GM19238 (cell line): ENCODE data around the gene CD300LD.
"Not testable (repeated sequence)": the region's sequence is repeated elsewhere in the genome, so short reads cannot be mapped to it uniquely, and the experiment has no call there.

Experiments used
- DNase-seq: peaks from one replicate; pipeline ENCODE4 v3.0.0; 2011; ENCODE audit warnings: low spot score; ENCODE audit not compliant: insufficient read length

CD300LD gene

DNA sequence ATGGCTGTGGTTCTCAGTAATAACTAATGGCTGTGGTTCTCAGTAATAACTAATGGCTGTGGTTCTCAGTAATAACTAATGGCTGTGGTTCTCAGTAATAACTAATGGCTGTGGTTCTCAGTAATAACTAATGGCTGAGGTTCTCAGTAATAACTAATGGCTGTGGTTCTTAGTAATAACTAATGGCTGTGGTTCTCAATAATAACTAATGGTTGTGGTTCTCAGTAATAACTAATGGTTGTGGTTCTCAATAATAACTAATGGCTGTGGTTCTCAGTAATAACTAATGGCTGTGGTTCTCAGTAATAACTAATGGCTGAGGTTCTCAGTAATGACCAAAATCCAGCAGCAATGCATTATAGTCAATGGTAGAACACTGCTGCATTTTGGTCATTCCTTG is 18.4 kb downstream of the CD300LD start:
- not testable (repeated sequence) for DNase-seq

DNA sequence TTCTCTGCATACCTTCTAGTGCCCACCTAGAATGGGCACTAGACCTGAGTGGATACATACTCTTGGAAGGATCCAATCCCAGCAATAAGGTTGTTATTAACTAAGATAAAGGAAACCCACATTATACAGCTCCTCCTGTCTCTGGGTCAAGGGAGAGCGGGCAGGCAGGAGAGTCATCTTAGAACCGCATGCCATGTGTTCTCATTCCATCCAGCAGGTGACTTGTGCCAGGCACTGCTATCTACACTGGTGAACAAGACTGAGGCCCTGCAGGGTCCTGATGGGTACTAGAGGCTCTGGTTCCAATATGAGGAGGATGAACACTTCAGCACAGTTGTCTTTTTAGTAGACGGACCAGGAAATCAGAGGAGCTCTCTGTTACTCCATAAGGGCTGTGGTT is 18.9 kb downstream of the CD300LD start:
- DNase-seq: no peak

DNA sequence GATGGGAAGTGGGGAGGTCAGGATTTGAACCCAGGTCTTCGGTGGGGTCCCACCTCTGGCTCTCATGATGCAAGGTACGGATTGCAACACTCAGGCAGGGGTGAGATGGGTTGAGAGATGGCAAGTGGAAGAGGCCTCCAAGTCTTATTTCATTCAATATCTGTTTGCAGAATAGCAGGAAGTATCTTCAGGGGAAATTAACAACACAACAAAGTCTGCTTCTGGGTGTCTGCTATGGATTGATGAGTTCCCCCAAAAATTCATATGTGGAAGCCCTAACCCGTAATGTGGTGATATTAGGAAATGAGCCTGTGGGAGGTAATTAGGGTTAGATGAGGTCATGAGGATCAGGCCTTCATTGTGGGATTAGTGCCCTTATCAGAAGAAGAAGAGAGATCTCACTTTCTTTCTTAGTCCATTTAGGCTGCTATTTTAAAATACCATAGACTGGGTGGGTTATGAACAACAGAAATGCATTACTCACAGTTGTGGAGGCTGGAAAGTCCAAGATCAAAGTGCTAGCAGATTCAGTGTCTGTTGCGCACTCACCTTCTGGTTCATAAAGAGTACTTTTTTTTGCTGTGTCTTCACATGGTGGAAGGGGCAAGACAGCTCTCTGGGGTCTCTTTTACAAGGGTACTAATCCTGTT is 20.3 kb downstream of the CD300LD start:
- no peak for DNase-seq

DNA sequence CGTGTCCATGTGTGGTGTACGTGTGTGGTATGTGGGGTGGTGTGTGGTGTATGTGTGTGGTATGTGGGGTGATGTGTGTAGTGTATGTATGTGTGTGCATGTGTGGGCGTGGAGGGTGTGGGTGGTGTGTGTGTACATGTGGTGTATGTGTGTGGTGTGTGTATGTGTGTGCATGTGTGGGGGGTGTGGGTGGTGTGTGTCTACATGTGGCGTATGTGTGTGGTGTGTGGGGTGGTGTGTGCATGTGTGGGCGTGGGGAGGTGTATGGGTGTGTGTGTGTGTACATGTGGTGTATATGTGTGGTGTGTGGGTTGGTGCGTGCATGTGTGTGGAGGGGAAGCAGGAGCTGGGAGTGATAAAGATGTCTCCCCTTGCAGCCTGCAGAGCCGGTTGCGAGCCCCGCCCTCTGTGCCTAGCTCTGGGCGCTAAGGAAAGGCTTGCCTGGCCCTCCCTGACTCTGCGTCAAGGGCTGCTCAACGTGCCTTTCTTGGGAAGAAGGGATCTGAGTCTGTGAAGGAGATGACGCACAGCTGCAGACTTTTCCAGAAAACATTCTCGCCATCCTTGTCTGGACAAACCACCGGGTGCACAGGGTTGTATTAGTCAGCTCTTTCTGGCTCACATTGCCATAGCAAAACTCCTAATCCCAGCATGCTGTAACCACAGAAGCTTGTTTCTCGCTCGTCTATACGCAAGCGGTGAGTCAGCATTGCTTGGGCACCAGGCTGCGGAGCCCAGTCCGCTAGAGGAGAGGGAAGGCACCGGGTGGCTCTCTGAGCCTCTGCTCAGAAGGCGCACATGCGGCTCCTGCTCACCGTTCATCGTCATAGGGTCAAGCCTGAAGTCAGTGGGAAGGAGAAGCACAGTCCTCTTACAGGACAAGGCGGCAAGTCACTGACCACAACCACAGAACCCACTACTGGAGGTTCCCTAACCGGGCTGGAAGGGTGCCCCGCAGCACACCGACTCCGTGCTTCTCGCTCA is 22.8 kb downstream of the CD300LD start:
- DNase-seq: no peak

DNA sequence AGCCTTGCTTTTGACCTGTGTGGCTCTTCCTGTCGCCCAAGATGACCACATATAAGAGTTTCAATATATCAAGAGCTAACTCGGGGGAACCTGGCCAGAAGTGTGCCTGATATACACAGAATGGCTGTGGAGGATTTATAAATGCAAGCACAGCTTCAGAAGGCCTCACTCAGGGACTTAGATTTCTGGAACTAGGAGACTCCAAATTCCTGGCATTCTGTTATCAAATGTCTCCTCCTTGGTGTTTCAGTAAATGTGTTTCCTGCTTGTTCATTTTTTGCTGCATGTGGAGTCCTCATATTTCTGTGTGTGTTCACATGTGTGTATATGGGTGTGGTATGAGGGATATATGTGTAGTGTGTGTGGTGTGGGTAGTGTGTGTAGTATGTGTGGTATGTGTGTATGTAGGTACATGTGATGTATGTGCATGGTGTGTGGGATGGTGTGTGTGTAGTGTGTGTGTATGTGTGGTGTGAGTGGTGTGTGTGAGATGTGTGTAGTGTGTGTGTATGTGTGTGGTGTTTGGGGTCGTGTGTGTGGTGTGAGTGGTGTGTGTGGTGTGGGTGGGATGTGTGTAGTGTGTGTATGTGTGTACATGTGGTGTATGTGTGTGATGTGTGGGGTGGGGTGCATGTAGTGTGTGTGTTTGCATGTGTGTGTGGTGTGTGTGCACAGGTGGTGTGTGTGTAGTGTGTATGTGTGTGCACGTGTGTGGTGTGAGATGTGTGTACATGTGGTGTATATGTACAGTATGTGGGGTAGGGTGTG is 23.8 kb downstream of the CD300LD start:
- DNase-seq: no peak

DNA sequence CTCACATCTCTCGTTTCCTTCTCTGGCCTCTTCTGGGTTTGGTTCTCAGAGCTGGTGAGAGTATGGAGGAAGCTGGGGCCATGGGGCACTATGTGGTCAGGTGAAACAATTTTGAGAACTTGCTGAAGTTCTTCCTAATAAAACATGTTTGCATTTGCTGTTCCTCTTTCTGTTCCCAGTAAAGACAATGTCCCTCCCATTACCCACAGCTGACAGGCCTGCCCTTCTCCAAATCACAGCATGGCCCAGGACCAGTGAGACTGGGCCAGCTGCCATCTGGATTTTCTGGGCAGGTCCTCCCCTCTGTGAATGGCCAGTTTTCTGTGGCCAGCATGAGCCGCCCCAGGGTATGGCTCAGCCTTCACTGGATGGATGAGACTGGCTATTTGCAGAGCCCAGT is 24.7 kb downstream of the CD300LD start, which contains the start of gene CD300H:
Gene CD300H, minus strand, starts transcription at position 113 of the 400 bp plus-strand sequence.
- no peak for DNase-seq

DNA sequence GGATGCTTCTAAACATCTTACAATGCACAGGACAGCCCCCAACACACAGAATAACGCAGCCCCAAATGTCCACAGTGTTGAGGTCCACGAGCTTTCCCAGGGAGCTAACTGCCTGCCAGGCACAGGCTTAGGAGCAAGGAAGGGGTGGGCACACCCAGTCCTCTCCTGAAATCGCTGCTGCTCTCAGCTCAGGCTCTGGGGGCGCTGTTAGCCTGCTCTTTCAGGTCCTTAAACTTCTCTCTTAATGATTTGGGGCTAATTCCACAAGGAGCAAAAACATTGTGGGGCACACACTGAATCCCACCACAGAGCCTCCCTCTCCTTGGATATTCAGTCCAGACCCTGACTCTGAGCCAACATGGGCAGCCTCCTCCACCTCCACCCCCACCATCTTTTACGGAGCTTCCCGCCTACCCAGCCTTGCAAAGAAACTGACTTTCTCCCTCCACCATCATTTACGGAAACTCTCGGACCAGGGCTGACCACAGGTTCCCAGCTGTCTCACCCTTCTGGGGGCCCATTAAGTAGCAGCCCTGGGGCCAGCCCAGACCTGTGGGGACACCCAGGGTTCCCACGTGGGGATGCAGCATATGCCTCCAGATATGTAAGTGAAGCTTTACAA is 25.8 kb downstream of the CD300LD start:
- no peak for DNase-seq

DNA sequence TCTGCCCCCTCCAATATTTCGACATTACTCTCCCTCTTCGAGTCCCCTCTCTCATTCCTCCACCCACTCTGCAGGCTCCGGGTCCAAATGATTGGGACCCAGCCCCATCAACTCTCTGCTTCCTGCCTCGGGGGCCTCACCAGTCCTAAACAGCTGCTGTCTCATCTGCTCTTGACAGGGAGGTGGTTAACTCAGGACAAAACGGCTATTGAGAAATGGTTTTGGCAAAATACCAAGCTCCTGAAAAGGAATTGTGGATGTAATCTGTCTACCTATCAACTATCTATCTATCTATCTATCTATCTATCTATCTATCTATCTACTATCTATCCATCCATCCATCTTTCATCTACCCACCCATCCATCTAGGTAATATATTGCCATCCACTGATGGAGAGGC is 27.0 kb downstream of the CD300LD start:
- no peak for DNase-seq

DNA sequence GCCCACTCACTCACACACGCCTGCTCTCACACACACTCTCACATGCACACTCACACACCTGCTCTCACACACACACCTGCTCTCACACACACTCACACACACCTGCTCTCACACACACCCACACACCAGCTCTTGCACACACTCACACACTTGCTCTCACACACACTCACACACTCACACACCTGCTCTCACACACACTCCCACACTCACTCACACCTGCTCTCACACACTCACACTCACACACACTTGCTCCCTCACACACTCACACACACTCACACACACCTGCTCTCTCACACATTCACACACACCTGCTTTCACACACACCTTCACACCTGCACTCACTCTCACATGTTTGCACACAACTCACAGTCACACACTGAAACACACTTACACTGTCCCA is 28.7 kb downstream of the CD300LD start:
- DNase-seq: no peak

DNA sequence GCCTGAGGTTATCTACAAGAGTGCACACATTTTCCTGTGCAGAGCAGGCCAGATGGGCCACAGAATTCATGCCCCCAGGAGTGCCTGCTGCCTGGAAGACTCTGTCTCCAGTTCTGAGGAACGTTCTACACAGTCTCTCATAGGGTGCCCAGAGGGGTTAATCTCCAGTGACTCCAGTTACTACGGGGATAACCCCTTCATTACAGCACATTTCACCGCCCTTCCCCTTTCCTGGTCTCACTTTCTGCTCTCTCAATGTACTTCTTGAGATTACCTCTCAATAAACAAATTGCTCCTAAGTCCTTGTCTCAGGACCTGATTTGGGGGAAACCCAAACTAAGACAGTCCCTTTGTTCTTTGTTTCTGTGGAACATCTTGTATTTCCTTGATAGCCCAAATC is 30.5 kb downstream of the CD300LD start:
- DNase-seq: no peak

DNA sequence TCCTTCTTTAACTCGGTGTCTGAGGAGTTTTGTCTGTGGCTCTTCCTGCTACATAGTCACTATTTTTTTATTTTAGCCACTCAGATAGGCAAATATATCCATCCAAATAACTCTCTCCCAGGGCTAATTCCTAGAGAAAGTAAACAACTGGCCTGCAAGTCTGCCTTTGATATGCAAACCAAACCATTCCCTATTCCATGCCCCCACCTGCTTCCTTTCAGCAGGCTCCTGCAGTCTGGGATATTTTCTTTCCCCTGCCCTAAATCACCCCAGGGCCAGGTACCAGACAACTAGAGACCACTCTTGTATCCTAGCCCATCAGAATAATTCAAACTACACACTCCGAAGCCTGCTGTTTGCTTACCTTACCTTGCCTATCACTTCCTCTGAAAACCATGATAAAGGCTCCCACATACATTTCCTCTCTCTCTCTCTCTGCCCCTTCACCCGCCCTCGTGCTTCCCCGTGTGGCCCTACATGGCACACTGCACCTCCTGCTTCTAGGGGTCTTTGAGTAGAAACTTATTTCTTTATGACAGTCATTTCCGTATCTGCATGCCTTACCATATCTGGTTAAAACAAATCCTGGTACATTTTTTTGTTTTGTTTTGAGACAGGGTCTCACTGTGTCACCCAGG is 33.1 kb downstream of the CD300LD start:
- DNase-seq: no peak

DNA sequence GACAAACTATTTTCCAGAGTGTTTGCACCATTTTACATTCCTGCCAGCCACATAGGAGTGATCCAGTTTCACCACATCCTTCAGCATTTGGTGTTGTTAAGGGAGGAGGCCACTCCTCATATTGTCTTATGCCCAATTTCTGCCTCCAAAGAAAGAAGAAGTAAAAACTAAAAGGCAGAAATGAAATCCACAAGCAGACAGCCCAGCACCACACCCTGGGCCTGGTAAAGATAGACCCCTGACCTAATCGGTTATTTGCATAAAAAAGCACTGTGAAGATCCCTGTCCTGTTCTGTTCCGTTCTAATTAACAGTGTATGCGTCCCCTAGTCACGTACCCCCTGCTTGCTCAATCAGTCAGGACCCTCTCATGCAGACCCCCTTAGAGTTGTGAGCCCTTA is 33.7 kb downstream of the CD300LD start:
- not testable (repeated sequence) for DNase-seq

DNA sequence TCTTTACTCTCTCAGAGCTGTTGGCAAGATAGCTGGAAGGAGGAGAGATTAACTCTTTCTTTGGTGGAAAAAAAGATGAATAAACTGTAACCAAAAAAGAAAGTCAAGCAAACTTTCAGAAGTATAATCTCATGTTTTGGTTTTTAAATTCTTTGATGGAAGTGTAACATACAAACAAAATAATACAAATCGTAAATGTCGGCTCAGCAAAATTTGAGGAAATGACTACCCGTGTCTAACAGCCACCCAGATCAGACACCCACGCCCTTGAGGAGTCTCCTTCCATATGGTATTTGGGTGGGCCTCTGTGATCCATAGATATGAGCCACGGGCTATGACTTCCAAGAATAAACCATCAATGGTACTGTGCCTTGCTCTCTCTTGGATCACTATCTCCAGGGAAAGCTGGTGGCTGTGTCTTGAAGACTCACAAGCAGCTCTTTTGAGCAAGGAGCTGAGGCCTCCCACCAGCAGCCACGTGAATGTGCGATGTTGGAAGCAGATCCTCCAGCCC is 36.6 kb downstream of the CD300LD start:
- no peak for DNase-seq

DNA sequence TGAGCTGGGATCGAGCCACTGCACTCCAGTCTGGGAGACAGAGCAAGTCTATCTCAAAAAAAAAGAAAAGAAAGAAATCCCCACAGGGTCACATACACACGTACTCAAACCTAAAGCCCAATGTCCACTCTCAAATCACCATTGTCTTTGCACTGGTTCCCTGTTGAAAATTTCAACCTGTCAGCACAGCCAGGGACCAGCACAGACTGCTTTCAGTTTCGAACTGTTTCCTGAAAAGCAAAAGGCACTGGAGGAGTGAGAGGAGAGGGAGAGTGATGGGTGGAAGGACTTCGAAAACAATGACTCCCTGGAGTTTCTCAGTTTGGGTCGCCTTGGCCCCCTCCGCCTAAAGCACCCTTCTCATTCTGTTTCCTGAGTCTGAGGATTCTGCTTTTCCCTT is 37.2 kb downstream of the CD300LD start:
- no peak for DNase-seq

DNA sequence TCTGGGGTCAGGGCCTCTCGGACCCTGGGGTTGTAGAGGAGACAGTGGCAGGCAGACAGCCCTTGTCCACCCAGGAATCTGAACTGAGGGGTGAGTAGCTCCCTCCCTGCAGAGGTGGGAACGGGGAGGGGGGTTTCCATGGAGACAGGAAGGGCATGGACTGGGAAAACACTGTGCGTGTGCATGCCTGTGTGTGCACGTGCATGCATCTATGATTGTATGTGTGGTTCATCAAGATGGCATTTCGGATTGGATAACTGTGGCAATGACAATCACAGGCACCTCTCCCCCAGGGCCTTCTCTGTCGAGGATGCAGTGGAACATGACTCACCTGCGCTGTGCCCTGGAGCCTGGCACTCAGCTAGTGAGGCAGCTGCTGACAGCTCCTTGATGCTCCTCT is 40.0 kb downstream of the CD300LD start:
- DNase-seq: no peak

DNA sequence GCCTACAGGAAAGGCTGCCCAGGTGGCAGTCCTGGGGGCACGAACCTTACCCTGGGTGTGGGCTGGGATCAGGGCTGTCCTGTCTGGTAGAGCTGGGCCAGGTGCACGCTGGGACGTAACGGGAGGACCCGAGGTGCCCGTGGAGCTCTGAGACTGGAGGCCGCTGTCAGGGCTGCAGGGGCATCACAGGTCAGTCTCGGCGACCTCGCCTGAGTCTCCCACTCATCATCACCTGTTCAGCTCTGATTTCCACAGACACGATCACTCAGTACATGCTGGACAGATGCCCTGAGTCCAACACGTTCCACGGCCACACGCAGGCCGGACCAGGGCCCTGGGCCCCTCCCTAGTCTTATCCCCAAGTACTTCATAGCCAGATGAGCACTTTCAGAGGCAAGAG is 41.5 kb downstream of the CD300LD start:
- DNase-seq: no peak

DNA sequence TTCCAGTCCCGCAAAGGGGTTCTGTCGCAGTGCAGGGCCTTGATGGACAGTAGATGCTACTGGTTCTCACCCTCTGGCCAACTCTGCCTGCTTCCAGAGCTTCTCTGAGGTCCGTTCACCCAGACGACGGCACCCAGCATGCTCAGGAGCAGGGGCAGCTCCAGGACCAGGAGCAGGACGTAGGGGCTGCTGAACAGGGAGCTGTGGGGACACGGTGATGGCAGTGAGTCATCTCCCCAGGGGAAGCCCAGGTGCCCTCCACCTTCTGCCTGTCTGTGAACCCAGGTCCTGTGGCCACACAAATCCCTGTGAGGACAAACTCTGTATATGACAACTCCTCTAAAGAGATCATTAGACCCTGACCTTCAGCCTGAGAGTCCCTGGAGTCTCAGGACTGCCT is 42.7 kb downstream of the CD300LD start:
- no peak for DNase-seq

DNA sequence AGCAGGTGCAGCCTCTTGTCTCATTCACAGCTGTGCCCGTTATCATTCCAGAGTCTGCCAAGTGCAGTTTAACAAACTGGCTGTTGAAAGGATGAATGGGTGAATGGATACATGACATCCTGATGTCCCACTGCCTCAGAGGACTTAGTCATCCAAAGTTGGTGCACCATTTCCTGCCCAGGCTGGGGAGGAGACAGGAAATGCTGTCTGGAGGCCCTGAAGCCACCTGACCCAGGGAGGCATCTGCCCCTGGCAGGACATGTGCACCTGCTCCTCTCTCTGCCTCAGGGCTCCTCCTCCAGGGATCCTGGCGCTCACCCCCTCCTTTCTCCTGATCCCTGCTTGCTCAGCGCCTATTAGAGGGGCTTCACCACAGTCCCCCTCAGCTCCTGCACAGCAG is 44.3 kb downstream of the CD300LD start:
- DNase-seq: no peak

DNA sequence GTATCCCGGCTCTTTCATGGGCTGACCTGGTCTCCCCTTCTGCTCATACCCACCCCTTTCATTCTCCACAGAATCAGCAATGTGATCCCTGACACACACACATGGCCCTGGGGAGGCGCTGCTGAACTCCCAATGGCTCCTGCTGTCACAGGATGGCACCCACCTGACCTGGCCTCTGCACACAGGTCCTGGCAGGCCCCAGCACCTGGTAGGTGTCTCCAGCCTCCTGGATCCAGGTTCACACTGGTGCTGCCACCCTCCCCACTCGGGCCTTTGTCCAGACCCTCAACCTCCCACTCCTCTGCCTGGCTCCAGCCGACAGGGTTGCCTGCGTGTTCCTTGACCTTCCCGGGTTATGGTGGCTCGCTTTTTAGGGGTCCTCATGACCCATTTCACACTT is 44.8 kb downstream of the CD300LD start:
- no peak for DNase-seq

DNA sequence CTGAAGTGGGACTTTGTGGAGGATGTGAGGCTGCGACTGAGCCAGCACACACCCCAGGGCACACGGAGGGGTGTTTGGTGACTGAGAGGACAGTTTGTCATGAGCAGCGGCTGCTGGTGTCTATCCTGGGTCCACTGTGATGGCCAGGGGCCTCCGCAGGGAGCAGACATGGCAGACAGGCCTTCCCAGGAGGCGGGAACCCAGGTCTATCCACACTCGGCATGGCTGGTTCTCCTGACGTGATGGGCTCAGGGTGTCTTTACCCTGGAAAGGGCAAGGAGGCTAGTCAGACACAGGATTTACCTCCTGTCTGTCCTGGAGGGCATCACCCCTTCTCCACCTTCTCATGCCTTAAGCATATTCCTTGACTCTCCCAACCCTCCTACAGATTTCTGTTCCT is 45.5 kb downstream of the CD300LD start:
- DNase-seq: no peak

DNA sequence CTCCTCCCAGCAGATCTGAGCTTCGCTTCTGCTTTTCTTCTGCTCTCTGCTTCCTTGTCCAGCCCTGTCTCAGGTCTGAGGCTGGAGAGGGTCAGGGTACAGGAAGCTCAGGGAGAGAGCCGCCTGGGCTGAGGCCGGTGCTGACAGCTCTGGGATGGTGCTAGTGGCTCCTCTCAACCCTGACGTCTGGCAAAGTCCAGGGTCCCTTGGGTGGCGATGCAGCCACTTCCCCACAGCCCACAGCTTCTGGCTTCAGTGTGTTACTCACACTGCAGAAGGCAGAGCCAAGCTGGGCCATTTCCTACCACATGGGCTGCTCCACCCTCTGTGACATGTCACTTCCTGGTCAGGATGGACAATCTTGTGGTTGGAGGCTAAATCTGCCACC is 46.2 kb downstream of the CD300LD start, which contains the start of gene CD300C:
Gene CD300C, minus strand, starts transcription at position 273 of the 388 bp plus-strand sequence. CDS start 333 bp downstream, outside the sequence.
- DNase-seq: no peak
